GDM1 (cell line): ENCODE data around the gene SIT1.
A peak's percentile ranks its signal among the peaks of the same experiment; 100 is the strongest.
"Not testable (repeated sequence)": the region's sequence is repeated elsewhere in the genome, so short reads cannot be mapped to it uniquely, and the experiment has no call there.

Experiments used
- DNase-seq: peaks from one replicate; lab custom pipeline; 2025; lab: John Stamatoyannopoulos, UW

SIT1 gene

DNA sequence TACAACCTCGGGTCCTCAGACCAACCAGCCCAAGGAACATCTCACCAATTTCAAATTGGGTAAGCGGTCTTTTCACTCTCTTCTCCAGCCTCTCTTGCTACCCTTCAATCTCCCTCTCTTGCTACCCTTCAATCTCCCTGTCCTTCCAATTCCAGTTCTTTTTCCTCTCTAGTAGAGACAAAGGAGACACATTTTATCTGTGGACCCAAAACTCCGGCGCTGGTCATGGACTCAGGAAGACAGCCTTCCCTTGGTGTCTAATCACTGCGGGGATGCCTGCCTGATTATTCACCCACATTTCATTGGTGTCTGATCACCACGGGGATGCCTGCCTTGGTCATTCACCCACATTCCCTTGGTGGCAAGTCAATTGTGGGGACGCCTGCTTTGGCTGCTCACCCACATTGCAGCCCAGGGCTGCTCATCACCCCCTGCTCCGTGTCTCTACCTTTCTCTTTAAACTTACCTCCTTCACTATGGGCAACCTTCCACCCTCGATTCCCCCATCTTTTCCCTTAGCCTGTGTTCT is 13.2 kb downstream of the SIT1 start:
- not testable (repeated sequence) for DNase-seq

DNA sequence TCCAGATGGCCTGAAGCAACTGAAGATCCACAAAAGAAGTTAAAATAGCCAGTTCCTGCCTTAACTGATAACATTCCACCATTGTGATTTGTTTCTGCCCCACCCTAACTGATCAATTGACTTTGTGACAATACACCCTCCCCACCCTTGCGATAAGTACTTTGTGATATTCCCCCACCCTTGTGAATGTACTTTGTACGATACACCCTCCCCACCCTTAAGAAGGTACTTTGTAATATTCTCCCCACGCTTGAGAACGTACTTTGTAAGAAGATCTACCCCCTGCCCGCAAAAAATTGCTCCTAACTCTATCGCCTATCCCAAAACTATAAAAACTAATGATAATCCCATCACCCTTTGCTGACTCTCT is 13.9 kb downstream of the SIT1 start:
- not testable (repeated sequence) for DNase-seq

DNA sequence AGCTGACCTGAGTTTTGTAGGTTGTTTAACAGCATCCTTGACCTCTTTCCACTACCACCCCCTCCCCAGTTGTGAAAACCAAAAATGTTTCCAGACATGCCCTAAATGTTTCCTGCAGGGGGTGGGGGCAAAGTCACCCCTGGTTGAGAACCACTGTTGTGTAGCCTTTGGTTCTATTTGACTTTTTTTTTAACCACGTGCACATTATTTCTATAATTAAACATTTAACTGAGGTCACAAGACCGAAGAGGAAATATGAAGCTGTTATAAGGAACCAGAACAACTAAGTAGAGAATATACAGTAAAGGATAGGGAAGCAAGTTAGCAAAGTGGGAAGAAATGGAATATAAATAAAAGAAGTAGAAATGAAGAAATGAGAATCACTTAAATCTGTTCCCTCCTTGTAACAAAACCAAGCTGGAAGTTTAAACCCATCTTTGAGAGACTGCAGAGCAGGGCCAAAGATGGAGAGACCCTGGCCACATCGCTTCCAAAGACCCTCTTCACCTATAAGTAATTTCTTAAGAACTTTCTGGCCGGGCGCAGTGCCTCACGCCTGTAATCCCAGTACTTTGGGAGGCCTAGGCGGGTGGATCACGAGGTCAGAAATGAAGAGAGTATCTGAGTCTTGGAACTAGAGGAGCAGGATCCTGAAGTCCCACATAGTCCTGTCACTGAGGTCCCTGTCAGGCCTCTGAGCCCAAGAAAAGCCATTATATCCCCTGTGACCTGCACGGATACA is 14.4 kb downstream of the SIT1 start:
- DNase-seq: no peak

DNA sequence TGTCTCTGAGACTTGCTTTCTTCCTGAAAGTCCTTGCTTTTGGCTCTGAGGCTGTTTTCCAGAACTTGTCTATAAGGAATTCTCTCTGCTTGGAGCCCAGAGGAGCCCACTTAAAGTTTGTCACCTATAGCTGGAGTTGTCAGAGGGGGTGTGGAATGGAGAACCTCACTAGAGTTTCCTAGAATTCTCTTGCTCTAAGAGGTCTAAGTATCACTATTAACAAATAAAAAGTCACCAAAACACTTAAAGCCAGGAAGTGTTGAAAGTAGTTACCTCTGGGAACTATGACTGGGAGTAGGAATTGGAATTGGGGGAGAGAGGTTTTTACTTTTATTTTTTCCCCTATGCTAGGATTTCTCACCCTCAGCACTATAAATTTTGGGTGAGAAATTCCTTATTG is 15.0 kb downstream of the SIT1 start:
- DNase-seq: no peak

DNA sequence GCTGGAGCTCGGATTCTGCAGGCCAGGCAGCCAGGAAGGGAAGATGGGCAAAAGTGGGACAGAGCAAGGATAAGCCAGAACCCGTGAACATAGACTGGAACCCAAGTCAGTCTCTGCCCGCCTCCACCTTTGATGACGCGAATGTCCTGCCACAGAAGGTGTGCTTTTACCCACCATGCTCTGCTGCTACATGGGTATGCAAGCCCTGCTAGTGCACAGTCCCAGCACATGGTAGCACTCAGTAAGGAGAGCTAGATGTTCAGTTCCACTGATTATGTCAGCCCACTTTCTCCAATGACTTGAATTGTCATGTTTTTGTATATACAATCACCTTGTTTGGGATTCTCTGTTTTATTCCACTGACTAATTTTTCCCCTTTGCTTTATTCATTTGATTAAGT is 21.1 kb downstream of the SIT1 start:
- DNase-seq: no peak

DNA sequence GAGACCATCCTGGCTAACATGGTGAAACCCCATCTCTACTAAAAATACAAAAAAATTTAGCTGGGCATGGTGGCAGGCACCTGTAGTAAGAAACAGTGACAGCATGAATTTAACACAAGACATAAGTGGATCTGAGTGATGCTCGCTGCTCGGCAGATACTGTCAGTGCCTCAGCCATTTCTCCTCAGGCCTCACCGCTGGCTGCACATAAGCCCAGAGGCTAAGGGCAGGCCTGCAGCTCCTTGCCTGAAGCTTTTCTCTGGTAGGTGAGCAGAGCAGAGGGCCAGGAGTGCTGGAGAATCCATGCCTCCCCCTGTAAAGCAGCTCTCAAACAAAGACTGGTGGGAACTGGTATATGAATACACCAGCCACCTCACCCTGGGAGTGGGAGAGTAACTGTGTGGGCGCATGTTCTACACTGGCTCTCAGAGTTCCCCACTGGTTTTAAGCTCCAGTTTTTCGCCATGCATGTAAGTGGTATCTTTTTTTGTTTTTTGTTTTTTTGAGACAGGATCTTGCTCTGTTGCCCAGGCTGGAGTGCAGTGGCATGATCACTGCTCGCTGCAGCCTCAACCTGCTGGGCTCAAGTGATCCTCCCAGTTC is 22.2 kb downstream of the SIT1 start:
- no peak for DNase-seq

DNA sequence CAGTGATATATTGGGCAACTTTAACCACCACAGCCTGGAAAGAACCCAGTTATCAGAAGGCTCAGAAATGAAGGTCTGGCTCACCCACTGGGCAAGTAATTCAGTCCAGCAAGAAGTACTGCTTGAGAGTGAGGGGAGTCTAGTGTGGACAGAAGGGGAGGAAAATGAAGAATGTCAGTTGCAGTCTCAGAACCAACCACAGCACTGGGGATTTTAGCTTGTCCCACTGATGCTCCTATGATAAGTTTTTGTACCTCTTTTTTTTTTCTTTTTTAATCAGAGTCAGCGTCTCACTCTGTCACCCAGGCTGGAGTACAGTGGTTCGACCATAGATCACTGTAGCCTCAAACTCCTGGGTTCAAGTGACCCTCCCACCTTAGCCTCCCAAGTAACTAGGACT is 23.2 kb downstream of the SIT1 start:
- no peak for DNase-seq

DNA sequence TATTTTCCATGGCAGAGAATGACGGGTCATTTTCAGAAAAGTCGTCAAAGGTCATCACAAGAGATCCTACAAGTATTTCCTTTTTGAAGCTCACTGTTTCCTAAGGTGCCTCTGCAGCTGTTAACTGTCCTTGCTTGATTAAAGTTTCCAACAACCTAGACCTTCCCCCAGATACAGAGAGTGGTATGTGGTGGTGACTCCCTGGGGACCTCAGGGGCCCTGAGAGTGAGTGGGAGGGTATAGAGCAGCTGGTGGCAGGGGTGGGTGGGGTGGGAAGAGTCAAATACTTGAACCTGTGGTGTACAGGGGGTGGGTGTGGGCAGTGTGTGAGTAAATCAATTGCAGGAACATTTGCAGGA is 31.0 kb downstream of the SIT1 start:
- no peak for DNase-seq

DNA sequence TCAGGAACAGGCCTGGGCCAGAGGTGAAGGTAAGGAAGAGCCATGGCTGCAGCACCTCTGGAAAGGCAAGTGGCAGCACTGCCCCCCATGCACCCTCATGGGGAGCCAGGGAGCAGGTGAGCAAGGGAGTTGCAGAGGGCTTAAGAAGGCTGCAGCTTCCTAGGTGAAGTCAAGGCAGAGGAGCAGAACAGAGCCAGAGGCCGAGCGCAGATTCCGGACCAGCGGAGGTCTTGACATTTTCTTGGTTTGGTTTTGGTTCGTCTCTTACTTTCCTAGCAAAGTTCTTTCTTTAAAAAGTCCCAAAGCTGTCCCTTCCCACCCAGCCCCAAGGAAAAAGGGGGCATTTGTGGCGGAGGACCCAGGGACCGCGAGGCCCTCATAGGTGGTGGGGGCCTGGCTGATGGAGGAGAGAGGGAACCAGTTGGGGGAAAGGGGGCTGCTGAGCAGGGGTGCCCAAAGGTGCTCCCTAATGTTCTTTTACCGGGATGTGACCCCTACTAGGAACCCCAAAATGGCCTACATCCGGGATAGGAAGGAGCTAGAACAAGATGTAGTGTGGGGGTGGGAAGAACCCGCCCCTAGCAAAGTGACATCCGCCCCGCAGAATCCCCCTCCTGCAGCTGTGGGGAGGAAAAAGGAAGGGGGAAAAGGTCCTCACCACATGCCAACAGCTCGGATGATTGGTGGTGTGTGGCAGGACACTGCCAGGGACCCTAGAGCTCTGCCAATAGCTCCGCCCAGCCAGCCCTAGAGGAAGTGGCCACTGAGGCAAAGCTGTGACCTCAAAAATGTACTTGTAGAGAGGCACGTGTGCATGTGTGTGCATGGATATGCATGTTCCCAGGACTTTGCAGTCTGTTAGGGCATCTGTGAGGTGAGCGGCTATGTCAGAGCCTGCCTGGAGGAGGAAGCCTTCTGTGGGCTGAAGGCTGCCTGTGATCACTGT is 31.6 kb downstream of the SIT1 start:
- DNase-seq: peak; percentile 84

DNA sequence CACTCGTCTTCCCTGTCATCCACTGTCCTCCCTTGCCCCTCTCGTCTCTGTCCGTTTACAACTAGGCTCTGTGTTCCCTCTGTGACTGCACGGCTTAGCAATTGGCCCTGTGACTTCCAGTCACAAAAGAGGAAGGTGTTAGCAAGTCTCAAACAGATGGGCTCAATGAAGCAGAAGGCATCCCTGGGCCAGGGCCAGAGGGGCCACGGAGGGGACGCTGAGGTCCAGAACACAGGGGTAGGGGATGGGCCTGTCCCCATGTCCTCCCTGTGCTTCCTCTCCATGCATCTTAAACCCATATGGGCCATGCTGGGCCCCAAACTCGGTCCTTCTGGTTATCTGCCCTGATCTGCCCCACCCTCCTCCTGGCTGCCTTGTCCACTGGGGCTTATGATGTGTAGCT is 32.4 kb downstream of the SIT1 start, which contains the start of gene CD72:
Gene CD72 (minus strand): TSS at position 89 of the 403 bp plus-strand sequence. CDS start 110 bp downstream, outside the sequence.
- peak; percentile 49 for DNase-seq

DNA sequence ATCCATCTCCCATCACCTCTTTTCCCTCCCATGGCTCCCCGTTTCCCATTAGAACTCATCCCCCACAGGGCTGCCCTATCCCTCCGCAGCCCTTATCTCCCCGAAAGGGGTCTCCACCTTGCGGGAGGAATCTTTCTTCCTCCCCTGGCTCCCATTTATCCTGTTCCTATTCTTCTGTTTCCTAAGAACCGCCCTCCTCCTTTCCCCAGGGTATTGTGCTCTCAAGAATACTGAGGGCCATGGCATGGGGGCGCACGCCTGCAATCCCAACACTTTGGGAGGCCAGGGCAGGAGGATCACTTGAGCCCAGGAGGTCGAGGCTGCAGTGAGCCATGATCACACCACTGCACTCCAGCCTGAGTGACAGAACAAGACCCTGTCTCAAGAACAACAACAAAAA is 33.2 kb downstream of the SIT1 start:
- no peak for DNase-seq

DNA sequence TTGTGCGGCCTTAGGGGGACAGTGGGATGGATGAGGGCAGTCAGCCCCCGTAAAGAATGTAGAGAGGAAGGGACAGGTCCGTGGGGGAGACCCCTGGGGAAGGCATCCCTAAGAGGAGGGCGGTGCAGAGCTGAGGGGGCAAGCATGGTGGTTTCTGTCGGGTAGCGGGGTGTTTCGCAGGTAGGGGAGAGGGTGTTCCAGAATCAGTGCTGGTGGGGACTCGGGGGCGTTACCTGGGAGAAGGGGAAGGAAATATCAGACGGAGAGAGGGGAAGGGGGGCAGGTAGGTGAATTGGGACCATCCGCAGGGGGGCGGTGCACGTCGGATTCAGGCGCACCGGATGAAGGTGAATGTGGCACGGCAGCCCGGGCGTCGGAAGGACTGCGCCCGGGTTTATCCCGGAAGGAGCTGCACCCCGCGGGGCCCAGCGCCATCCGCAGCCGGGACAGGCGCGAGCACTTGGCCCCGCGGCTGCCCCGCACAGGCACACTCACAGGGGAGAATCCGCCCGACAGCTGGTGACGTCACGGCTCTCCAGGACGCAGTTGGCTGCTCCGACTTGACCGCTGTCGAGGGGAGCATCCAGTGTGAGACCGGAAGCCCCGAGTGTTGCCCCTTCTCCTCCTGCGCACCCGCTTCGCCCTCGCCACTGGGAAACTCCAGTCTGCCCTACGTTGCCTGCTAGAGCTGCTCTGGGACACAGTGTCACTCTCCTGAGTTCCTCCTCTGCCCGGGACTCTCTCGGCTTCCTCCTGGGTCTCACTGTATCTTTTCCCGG is 33.9 kb downstream of the SIT1 start:
- no peak for DNase-seq

DNA sequence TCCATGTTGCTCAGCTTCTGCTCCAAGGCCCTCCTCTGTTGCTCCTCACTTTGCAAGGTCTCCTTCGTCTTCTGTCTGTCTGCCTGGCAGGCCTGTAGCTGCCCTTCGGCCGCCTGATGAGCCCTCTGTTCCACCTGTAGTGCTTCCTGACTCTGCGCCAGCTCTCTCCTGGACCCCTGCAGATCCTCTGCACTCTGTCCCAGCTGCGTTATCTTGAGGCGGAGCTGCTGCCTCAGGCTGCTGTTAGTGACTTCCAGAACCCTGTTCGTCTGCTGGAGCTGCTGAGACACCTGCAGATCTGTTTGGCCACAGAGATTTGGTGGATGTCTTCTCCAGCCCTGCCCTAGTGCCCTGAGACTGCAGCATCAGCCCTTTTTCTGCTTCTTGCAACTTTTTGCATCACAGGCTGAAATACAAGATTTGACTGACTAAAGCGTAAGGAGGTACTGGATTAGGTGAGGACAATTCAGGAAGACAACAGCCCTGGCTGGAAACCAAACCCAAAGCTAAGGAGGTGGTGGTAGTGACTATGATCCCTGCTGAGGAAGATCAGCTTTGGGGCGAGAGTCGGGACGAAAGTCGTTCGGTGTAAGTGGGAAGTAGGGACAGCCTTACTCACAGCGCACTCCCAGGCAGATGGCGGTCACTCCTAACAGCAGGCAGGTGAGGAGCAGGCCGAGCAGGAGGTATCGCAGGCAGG is 34.6 kb downstream of the SIT1 start:
- no peak for DNase-seq

DNA sequence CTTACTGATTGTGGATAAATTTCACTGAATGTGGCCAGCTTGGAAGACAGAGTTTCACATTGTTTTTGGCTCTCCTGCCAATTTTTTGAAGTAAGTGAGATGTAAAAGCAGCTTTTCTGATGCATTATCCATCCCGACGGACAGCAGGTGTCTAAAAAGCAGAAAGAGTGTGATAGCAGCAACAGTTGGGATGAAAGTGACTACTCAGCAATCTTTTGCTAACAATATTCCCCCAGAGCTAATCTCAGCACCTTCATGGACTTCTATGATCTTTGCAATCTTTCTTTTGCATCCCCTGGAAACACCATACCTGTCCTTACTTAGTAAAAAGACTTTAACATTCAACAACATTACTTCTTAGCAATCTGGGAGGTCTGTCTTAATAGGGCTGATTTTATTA is 37.9 kb downstream of the SIT1 start:
- no peak for DNase-seq

DNA sequence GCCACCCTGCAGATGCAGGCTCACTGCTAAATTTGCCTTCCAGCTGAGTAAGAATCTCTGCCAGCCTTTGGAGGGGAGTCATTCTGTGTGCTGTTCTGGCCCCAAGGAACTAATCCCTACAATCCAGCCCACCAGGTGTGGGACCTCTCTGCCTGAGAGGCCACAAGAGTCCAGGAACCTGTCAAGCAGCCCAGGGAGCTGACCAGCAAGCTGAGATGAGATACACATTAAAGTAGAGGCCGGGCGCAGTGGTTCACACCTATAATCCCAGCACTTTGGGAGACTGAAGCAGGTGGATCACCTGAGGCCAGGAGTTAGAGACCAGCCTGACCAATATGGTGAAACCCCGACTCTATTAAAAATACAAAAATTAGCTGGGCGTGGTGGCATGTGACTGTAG is 38.7 kb downstream of the SIT1 start:
- DNase-seq: not testable (repeated sequence)

DNA sequence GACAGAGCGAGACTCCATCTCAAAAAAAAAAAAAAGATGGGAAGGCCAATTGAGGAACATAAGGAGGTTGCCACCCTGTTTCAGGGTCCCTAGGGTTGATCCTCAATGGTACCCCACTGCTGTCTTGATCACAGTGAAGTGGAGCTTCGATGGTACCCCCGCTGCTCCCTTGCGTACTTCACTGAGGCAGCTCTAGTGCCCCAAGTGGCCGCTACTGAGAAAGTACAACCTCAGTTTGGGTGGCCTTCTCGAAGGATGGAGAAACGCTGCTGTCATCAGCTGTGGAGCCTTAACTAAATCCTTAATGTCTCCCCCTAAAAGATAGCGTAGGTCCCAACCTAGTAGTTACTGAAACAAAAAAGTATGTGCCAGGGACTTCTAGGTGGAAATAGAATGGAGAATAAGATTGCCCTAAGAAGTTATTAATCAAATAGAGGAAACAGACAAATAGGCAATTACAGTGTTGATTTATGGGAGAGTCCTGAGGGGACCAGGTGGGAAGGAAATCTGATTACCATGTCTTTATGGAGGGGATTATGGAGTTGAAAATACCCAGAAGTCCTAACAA is 39.4 kb downstream of the SIT1 start:
- DNase-seq: no peak

DNA sequence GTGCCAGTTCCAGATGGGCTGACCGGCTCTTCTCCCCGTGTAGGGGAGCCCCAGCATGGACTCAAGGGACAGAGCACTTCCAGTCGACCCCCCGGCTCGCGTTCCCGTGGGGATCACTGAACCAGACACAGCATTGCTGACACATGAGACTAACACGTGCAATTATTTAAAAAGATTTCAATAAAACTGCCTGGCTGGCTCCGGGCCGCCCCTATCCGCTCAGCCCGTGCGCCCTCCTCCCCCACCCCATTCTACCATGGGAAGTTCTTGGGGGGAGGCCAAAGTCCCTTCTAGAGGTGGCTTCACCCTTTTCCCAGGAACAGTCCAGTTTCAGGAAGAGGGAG is 40.9 kb downstream of the SIT1 start:
- DNase-seq: no peak

DNA sequence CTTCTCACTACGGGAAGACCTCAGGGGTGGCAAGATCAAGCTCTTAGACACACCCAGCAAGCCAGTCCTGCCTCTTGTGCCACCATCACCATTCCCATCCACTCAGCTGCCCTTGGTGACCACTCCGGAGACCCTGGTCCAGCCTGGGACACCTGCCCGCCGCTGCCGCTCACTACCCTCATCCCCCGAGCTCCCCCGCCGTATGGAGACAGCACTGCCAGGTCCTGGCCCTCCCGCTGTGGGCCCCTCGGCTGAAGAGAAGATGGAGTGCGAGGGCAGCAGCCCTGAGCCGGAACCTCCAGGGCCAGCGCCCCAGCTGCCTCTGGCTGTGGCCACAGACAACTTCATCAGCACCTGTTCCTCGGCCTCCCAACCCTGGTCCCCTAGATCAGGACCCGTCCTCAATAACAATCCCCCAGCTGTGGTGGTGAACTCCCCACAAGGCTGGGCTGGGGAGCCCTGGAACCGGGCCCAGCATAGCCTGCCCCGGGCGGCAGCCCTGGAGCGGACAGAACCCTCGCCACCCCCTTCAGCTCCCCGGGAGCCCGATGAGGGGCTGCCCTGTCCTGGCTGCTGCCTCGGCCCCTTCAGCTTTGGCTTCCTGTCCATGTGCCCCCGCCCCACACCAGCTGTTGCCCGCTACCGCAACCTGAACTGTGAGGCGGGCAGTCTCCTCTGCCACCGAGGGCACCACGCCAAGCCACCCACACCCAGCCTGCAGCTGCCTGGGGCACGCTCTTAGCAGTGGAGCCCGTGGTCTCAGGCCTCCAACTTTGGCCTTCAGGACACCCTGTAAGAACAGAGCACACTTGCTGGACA is 41.5 kb downstream of the SIT1 start:
- no peak for DNase-seq

DNA sequence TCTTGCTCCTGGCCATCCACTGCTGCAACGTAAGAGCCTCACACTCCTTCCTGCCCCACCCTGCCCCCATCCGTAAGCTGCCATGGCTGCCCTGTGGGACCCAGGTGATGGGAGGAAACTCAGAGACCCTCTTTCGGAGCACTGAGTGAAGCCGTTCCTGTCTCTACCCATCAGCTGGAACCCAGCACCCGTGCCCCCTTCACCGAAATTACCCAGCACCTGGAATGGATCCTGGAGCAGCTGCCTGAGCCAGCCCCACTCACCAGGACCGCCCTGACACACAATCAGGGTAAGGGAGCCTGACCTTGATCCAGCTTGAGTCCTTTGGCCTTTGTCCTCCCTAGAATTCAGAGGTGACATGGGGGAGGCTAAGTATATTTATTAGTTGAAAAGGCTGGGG is 42.5 kb downstream of the SIT1 start:
- no peak for DNase-seq

DNA sequence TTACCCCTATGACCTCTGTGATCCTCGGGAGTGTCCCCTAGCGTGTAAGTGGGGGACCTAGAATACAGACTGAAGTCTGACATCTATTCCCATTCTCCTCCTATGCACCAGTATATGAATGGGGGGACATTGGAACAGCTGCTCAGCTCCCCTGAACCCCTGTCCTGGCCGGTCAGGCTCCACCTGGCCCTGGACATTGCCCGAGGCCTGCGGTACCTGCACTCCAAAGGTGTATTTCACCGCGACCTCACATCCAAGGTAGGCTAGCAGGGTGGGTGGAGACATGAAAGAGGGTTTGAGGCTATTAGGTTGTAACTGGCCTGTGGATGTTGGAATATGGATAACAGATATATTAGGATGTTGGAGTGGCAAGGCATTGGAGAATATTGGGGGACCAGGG is 44.0 kb downstream of the SIT1 start:
- DNase-seq: no peak
